ENCODE results near the gene ZNF12.
"Not testable (repeated sequence)": the region's sequence is repeated elsewhere in the genome, so short reads cannot be mapped to it uniquely, and the experiment has no call there.

GRCh38 chr7:6738415-6738814 lies 31.7 kb upstream of the ZNF12 start:
- not testable (repeated sequence) for TF ChIP-seq CTCF (conservative IDR thresholded peaks at IDR 0.05 in 1 of 2, IDR thresholded peaks at IDR 0.05 in 1 of 2; ENCODE audit: extremely low read depth in 1 of 2, insufficient read depth in 1 of 2, low read depth in 1 of 2, low read length in 2 of 2); EZH2 (IDR thresholded peaks at IDR 0.05; ENCODE audit: borderline replicate concordance, low read length)

Data from mammary epithelial cell (primary cell).